Measurements from ENCODE around the gene TSPO.

Gene TSPO

GRCh38 chr22:43203471-43203981 lies 52.2 kb downstream of the TSPO start:
- DNase-seq = no peak

- no peak for DNase-seq
Observed at GRCh38 chr22:43205261-43205691, 53.9 kb downstream of the TSPO start.

- no peak for DNase-seq
Observed at GRCh38 chr22:43205748-43206508, 54.6 kb downstream of the TSPO start.

- no peak for DNase-seq
Observed at GRCh38 chr22:43206509-43207161, 55.3 kb downstream of the TSPO start.

- DNase-seq = no peak
Observed at GRCh38 chr22:43207386-43207785, 56.0 kb downstream of the TSPO start.

GRCh38 chr22:43207849-43208702 lies 56.7 kb downstream of the TSPO start:
- no peak for DNase-seq

- no peak for DNase-seq
Observed at GRCh38 chr22:43208703-43209522, 57.6 kb downstream of the TSPO start.

GRCh38 chr22:43209523-43209890 lies 58.1 kb downstream of the TSPO start:
- no peak for DNase-seq

GRCh38 chr22:43209971-43210370 lies 58.6 kb downstream of the TSPO start:
- DNase-seq = no peak

GRCh38 chr22:43210631-43211515 lies 59.5 kb downstream of the TSPO start:
- no peak for DNase-seq

GRCh38 chr22:43211941-43212433 lies 60.6 kb downstream of the TSPO start:
- DNase-seq = no peak

- no peak for DNase-seq
Observed at GRCh38 chr22:43212434-43212952, 61.1 kb downstream of the TSPO start.
